Osteocyte (in vitro differentiated cells): Measurements from ENCODE around the gene SND1. TPM values are rescaled to one million over a fixed set of nuclear protein-coding genes. Genes with fewer than 3 reads are reported as not detected.

Source experiments
- DNase-seq: peaks from one replicate; pipeline ENCODE4 v3.0.0; 2021; ENCODE audit warnings: mixed read lengths; ENCODE audit not compliant: unreplicated experiment; ENCODE audit errors: extremely low spot score
- H3K27ac Mint-ChIP-seq: one replicate; pipeline ENCODE4 v1.8.0; 2021; ENCODE audit warnings: mild to moderate bottlenecking, mixed read lengths; ENCODE audit not compliant: unreplicated experiment
- H3K27me3 Mint-ChIP-seq: one replicate; pipeline ENCODE4 v1.8.0; 2021; ENCODE audit warnings: mixed read lengths; ENCODE audit not compliant: unreplicated experiment
- H3K36me3 Mint-ChIP-seq: one replicate; pipeline ENCODE4 v1.8.0; 2021; ENCODE audit warnings: mixed read lengths; ENCODE audit not compliant: unreplicated experiment
- H3K4me1 Mint-ChIP-seq: one replicate; pipeline ENCODE4 v1.8.0; 2021; ENCODE audit warnings: mixed read lengths; ENCODE audit not compliant: unreplicated experiment
- H3K4me3 Mint-ChIP-seq: one replicate; pipeline ENCODE4 v1.8.0; 2021; ENCODE audit warnings: mild to moderate bottlenecking, moderate library complexity, mixed read lengths; ENCODE audit not compliant: unreplicated experiment
- H3K9me3 Mint-ChIP-seq: one replicate; pipeline ENCODE4 v1.8.0; 2021; ENCODE audit warnings: mixed read lengths; ENCODE audit not compliant: unreplicated experiment
- total RNA-seq: library from RNA; stranded (reverse); gene quantifications from 2 replicates; pipeline ENCODE4 v1.2.1, GENCODE V29; 2021
- TF ChIP-seq, protein P1 (sequence below): fragments of 200-600 bp; sonication (generic); IDR thresholded peaks from 2 replicates; pipeline ENCODE4 v1.5.0; 2021; ENCODE audit warnings: antibody characterized with exemption, mild to moderate bottlenecking, moderate library complexity

SND1 gene
- total RNA-seq, 1 donor from 2014 or later = 229 TPM

DNA sequence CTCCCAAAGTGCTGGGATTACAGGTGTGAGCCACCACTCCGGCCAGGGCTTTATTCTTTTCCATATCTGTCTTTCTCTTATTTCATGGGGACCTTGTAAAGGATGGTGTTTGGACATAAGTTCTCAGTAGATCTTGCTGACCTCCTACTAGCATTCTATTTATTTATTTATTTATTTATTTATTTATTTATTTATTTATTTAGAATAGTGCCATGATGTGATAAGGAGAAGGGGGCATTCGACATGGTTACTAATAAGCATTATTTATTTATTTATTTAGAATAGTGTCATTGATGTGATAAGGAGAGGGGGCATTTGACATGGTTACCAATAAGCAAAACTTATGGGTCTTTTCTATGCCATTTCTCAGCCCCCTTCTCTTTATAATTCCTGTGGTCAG, 202.4 kb downstream of the SND1 start:
- no peak for DNase-seq
- H3K27me3 Mint-ChIP-seq = no peaks in the 10 kb centered on the region
- peaks cover 12% of the 10 kb centered on the region for H3K4me1 Mint-ChIP-seq
- H3K27ac Mint-ChIP-seq = no peak overlapping the region
- H3K36me3 Mint-ChIP-seq = peaks cover 14% of the 10 kb centered on the region
- H3K4me3 Mint-ChIP-seq = no peak overlapping the region
- TF ChIP-seq, protein P1, sequence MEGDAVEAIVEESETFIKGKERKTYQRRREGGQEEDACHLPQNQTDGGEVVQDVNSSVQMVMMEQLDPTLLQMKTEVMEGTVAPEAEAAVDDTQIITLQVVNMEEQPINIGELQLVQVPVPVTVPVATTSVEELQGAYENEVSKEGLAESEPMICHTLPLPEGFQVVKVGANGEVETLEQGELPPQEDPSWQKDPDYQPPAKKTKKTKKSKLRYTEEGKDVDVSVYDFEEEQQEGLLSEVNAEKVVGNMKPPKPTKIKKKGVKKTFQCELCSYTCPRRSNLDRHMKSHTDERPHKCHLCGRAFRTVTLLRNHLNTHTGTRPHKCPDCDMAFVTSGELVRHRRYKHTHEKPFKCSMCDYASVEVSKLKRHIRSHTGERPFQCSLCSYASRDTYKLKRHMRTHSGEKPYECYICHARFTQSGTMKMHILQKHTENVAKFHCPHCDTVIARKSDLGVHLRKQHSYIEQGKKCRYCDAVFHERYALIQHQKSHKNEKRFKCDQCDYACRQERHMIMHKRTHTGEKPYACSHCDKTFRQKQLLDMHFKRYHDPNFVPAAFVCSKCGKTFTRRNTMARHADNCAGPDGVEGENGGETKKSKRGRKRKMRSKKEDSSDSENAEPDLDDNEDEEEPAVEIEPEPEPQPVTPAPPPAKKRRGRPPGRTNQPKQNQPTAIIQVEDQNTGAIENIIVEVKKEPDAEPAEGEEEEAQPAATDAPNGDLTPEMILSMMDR = no peak
- no peaks in the 10 kb centered on the region for H3K9me3 Mint-ChIP-seq

DNA sequence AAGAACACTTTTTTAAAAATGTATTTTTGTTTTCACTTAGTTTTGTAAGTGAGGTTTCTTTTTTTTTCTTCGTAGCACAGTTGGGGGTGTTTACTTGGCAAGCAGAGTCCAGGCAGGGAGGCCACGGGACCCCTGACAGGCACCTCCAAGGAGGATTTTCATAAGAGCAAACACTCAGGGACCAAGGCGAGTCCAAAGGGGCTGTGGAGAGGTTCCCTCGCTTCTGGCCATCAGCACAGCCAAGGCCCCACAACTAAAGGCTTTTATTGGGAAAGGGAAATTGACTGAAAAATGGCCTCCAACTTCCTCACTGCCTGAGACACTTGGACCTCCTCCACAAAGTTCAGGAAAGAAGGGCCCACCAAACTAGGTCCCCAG, 205.5 kb downstream of the SND1 start:
- Mint-ChIP-seq H3K4me1 (peaks cover 5% of the 10 kb centered on the region), H3K27ac (no peak overlapping the region), H3K9me3 (no peaks in the 10 kb centered on the region), H3K4me3 (no peak overlapping the region), H3K36me3 (peaks cover 4% of the 10 kb centered on the region), H3K27me3 (no peaks in the 10 kb centered on the region)
- TF ChIP-seq, protein P1 = no peak
- DNase-seq = no peak

DNA sequence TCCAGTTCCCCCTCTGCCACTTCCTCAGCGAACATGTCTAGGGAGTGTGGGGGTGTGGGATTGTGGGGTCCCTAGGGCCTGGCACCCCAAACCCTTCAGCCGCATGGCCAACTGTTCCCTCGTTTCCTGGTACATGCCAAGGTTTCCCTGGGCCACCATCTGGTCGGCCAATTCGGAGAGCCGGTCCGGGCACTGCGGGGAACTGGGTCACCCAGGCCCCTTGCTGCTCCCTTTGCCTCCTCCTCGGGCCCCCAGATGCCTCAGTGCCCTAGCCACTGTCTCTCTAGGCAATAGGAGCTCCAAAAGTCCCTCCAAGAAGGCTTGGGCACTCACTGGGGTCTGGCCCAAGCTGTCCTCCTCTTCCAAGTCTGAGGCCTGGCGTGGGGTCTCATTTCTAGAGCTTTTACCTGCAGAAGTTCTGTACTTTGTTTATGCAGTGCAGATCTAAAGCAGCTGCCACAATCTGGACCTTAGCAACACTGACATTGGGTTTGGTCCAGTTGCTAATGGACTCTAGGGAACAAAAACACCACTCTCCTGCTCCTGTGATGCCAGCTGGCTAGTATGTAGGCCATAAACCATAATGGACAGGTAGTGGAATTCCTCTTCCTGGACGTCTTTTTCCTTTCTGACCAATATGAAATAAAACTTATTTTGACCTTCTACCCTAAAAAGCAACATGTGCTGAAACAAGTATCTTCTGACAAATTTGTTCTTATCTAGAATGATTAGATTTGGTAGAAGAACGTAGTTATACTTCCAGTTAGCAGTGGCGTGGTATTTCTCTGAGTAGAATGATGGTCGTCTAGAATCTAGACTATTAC, 206.3 kb downstream of the SND1 start:
- DNase-seq = no peak
- Mint-ChIP-seq H3K27me3 (no peaks in the 10 kb centered on the region), H3K27ac (no peak overlapping the region), H3K4me1 (peaks cover 11% of the 10 kb centered on the region), H3K4me3 (no peak overlapping the region), H3K36me3 (peaks cover 4% of the 10 kb centered on the region), H3K9me3 (no peaks in the 10 kb centered on the region)
- TF ChIP-seq, protein P1 = no peak

DNA sequence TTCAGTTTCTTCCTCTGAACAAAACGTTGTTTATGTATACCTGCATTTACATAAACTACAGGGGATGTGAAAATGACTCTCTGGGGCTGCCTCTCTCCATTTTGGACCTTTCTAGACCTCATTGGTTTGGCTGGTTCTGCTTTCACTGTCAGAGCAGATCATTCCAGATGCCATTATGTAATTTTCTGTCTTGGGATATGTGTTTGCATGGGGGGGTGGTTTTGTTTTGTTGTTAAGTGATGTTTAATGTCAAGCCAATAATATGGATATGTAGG, 206.9 kb downstream of the SND1 start:
- TF ChIP-seq, protein P1 = no peak
- Mint-ChIP-seq H3K4me3 (no peak overlapping the region), H3K27ac (no peak overlapping the region), H3K36me3 (peaks cover 4% of the 10 kb centered on the region), H3K9me3 (no peaks in the 10 kb centered on the region), H3K27me3 (no peaks in the 10 kb centered on the region), H3K4me1 (peaks cover 11% of the 10 kb centered on the region)
- no peak for DNase-seq

DNA sequence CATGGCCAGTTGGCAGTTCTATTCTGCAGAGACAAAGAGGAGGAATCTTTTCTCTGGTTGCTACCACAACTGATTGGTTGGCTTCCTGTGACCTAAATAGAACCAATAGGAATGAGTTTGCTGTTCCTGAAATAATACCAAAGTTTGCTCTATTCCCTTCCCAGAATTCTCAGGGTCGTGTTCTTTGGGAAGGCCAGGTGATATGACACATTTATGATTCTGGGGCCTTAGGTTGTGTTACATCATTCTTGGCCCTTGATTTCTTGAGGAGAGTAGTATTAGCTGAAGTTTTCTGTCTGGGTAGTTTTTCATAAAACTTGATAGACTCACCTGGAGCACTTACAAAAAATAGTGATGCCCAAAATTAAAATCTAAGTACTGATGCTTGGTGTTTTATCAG, 207.3 kb downstream of the SND1 start:
- H3K27me3 Mint-ChIP-seq = no peaks in the 10 kb centered on the region
- H3K4me1 Mint-ChIP-seq = peaks cover 11% of the 10 kb centered on the region
- TF ChIP-seq, protein P1 = no peak
- H3K36me3 Mint-ChIP-seq = peaks cover 4% of the 10 kb centered on the region
- no peak for DNase-seq
- no peak overlapping the region for H3K27ac Mint-ChIP-seq
- H3K9me3 Mint-ChIP-seq = no peaks in the 10 kb centered on the region
- H3K4me3 Mint-ChIP-seq = no peak overlapping the region
